Pancreas (tissue), 10 donors: ENCODE measurements around the gene VSTM2B. TPM values are rescaled to one million over a fixed set of nuclear protein-coding genes. Genes with fewer than 3 reads are reported as not detected.

Source experiments
- ATAC-seq, 4 donors: fragments of 200-7000 bp; cut with Tn5 transposase; one replicate each; pipeline versions ENCODE4 v1.8.0 to v1.9.1; 2020; ENCODE audit warnings: mild to moderate bottlenecking in 4 of 4, moderate library complexity in 4 of 4
- DNase-seq, 6 donors: peaks; one replicate each; pipeline ENCODE4 v3.0.0-alpha.2; 2020
- FAIRE-seq: peaks from 2 replicates; lab custom pipeline; 2012; peaks lifted over from hg19 to GRCh38; lab: Jason Lieb, UNC
- H3K27ac ChIP-seq, 4 donors: fragments of 200-600 bp; sonication (generic); 1 replicate in 3 of 4; 2 replicates in 1 of 4; pipeline versions ENCODE4 v1.5.0 to v1.8.0; 2020
- H3K27me3 ChIP-seq, 4 donors: fragments of 200-600 bp; one replicate each; pipeline ENCODE4 v1.8.0; 2021
- H3K36me3 ChIP-seq, 3 donors: fragments of 200-600 bp; sonication (generic) in 1 of 3; one replicate each; pipeline versions ENCODE4 v1.5.0 to v1.8.0; 2020 to 2021
- H3K4me1 ChIP-seq, 3 donors: fragments of 200-600 bp; one replicate each; pipeline ENCODE4 v1.8.0; 2021
- H3K4me3 ChIP-seq, 4 donors: fragments of 200-600 bp; sonication (generic) in 2 of 4; one replicate each; pipeline versions ENCODE4 v1.5.0 to v1.8.0; 2020 to 2021
- H3K9me3 ChIP-seq, 4 donors: fragments of 200-600 bp; one replicate each; pipeline ENCODE4 v1.8.0; 2021
- CTCF ChIP-seq, 4 donors: fragments of 200-600 bp; sonication (generic) in 3 of 4; IDR thresholded peaks; one replicate each; pipeline versions ENCODE4 v1.5.0 to v1.8.0; 2021; ENCODE audit warnings: antibody characterized with exemption in 4 of 4
- WGBS, 2 donors: extraction: QIAGEN DNeasy Blood & Tissue Kit; methylation state at CpG; one replicate each; pipeline ENCODE4 v1.1.7; 2013; 5-methylcytosine and 5-hydroxymethylcytosine counted together
- intact Hi-C, 3 donors: fragments of 100-400 bp; cut with DNase I; formaldehyde crosslinking; loops; one replicate each; pipeline versions ENCODE4 v1.11.1 to v1.14.2; 2022
- polyA plus RNA-seq, 2 donors: library from polyadenylated mRNA; stranded (reverse); fragments of 200-250 nt; gene quantifications; one replicate each; pipeline ENCODE4 v1.2.3, GENCODE V29; 2013
- total RNA-seq, 6 donors: library from RNA; stranded (reverse); fragmentation: NEBNext Ultra II Directional in 4 of 6; extraction: Animal tissue kit (Norgen Biotek cat#: 25700) in 4 of 6; gene quantifications; one replicate each; pipeline versions ENCODE4 v1.2.1 to v1.2.4, GENCODE V29; 2021 to 2023
- donor health status: healthy with polysubstance abuse.
- donor health status: DM: no; HTN: no; CAD: no; lungs with moderate emphysema.
- donor health status: DM: no; HTN: no; CAD: no.
- donor health status: control.
- donor health status: control.
- donor health status: Bipolar disorder and iron deficiency.
- donor health status: DM: yes; HTN: yes; CAD: no.
- donor health status: DM: no; HTN: no; CAD: no.
- donor health status: DM: no; HTN: no; CAD: no.
- donor health status: DM: yes; HTN: yes; CAD: no.

The VSTM2B gene
- total and polyA plus RNA-seq, 8 donors = 0.05 TPM; not detected in 7

- no peak for DNase-seq
Observed at GRCh38 chr19:29532097-29532496, 6.3 kb downstream of the VSTM2B start.

DNA sequence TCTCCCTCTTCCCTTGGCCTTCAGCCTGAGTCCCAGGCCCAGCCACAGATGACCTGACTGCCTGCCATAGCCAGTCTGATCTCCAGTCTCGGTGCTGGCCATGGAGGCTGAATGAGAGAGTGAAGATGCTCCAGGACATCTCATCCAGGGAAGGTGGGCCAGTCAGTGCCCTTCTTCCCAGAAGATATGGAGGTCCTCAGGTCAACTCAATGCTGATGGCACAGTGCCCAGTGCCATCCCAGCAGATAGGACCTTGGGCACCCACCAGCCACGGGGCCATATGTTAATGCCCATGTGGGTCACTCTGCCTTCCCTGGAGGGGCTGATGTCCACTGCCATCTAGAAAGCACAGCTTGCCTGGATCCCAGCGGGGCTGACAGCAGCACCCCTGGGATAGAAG, 7.2 kb downstream of the VSTM2B start:
- TF ChIP-seq CTCF (IDR thresholded peaks at IDR 0.05) = no peak
- no peaks in the 10 kb centered on the region for H3K4me1 ChIP-seq
- no peak overlapping the region for H3K27ac ChIP-seq
- intact Hi-C loops = no loop called here
- H3K9me3 ChIP-seq = no peaks in the 10 kb centered on the region
- no peak for FAIRE-seq
- peaks cover 0 to 9% (median 2%) of the 10 kb centered on the region in 4 donors for H3K27me3 ChIP-seq
- no peaks in the 10 kb centered on the region for H3K36me3 ChIP-seq
- DNase-seq = peak in 1 of 6 donors; percentile 31
- no peak overlapping the region for H3K4me3 ChIP-seq
- 70 to 77% methylated on average over 3 of the region's 3 CpGs for WGBS, 2 donors
- no peak for ATAC-seq

More at GRCh38 chr19:29532097-29532496, 6.3 kb downstream of the VSTM2B start:
- Histone ChIP-seq H3K4me3 (no peak overlapping the region), H3K27me3 (peaks cover 0 to 13% (median 6%) of the 10 kb centered on the region in 4 donors), H3K4me1 (no peaks in the 10 kb centered on the region), H3K9me3 (no peaks in the 10 kb centered on the region), H3K27ac (no peak overlapping the region), H3K36me3 (no peaks in the 10 kb centered on the region)
- 64 to 70% methylated on average over 8 of the region's 8 CpGs for WGBS, 2 donors
- intact Hi-C loops = no loop called here
- FAIRE-seq = no peak
- no peak for ATAC-seq
- TF ChIP-seq CTCF (IDR thresholded peaks at IDR 0.05) = no peak

- no peak for TF ChIP-seq CTCF (IDR thresholded peaks at IDR 0.05)
- Histone ChIP-seq H3K27me3 (peaks cover 0 to 7% (median 0%) of the 10 kb centered on the region in 4 donors), H3K4me1 (no peaks in the 10 kb centered on the region), H3K4me3 (no peak overlapping the region), H3K27ac (no peak overlapping the region), H3K9me3 (no peaks in the 10 kb centered on the region), H3K36me3 (no peaks in the 10 kb centered on the region)
- ATAC-seq (no peak), FAIRE-seq (no peak), DNase-seq (peak in 1 of 6 donors; percentile 32)
- WGBS, 2 donors = 47 to 54% methylated on average over 15 of the region's 15 CpGs
- intact Hi-C loops = no loop called here
Observed at GRCh38 chr19:29533578-29534544, 8.1 kb downstream of the VSTM2B start.

DNA sequence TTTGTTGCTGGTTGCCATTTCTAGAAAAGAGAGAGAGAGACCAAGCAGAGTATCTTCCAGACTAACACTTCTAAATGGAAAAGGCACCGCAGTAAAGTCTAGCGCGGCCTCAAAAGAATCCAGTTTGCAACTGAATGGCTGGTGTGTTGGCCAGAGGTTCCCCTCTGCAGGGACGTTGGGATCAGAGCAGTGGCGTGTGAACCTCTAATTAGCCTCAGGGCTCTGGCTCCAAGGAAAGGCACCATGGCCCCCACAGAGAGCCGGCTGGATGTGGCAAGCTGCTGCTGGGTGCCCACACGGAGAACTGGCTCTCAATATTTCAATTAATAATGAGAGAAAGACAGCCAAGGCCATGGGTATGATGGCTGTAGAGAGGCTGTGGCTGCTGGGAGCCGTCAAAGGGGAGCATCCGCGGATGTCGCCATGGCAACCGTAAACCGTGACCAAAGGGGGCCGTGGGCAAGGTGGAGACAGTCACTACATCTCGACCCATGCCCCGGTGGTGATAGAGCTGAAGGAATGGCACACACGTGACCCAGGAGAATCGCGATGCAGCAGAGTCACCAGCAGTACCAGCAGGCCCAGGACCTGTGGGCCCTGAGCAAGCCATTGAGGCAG, 9.5 kb downstream of the VSTM2B start:
- WGBS, 2 donors = 34 to 45% methylated on average over 19 of the region's 19 CpGs
- no peak overlapping the region for H3K27ac ChIP-seq
- H3K4me3 ChIP-seq = no peak overlapping the region
- no peak for TF ChIP-seq CTCF (IDR thresholded peaks at IDR 0.05)
- H3K36me3 ChIP-seq = no peaks in the 10 kb centered on the region
- peak in 1 of 6 donors; percentile 32 for DNase-seq
- intact Hi-C loops = no loop called here
- no peak for FAIRE-seq
- no peaks in the 10 kb centered on the region for H3K9me3 ChIP-seq
- H3K4me1 ChIP-seq = no peaks in the 10 kb centered on the region
- no peak for ATAC-seq
- peaks cover 0 to 2% (median 0%) of the 10 kb centered on the region in 4 donors for H3K27me3 ChIP-seq
